Skeletal muscle tissue (tissue), 4 donors: ENCODE results near the gene NELFA. TPM values are rescaled to one million over a fixed set of nuclear protein-coding genes. Genes with fewer than 3 reads are reported as not detected.
"Not testable (repeated sequence)": the region's sequence is repeated elsewhere in the genome, so short reads cannot be mapped to it uniquely, and the experiment has no call there.

Source experiments
- H3K27ac ChIP-seq: one replicate; pipeline ENCODE4 v1.7.0; 2013; ENCODE audit warnings: mild to moderate bottlenecking, low read depth, low read length, inconsistent platforms
- H3K27me3 ChIP-seq, 3 donors: one replicate each; pipeline ENCODE4 v1.7.0; 2013; ENCODE audit warnings: low read length in 3 of 3; ENCODE audit not compliant: control insufficient read depth in 3 of 3, insufficient read depth in 3 of 3
- H3K36me3 ChIP-seq, 3 donors: one replicate each; pipeline ENCODE4 v1.7.0; 2013; ENCODE audit warnings: low read length in 3 of 3; ENCODE audit not compliant: control insufficient read depth in 3 of 3, insufficient read depth in 3 of 3
- H3K4me1 ChIP-seq, 3 donors: one replicate each; pipeline ENCODE4 v1.7.0; 2013; ENCODE audit warnings: low read length in 3 of 3, mild to moderate bottlenecking in 3 of 3; ENCODE audit not compliant: control insufficient read depth in 3 of 3, insufficient read depth in 3 of 3
- H3K4me3 ChIP-seq, 3 donors: one replicate each; pipeline ENCODE4 v1.7.0; 2013; ENCODE audit warnings: low read length in 3 of 3
- H3K9ac ChIP-seq, 3 donors: one replicate each; pipeline ENCODE4 v1.7.0; 2013; ENCODE audit warnings: low read length in 3 of 3, mild to moderate bottlenecking in 3 of 3, moderate library complexity in 2 of 3, low read depth in 1 of 3
- H3K9me3 ChIP-seq, 3 donors: one replicate each; pipeline ENCODE4 v1.7.0; 2013; ENCODE audit warnings: low read length in 3 of 3; ENCODE audit not compliant: control insufficient read depth in 3 of 3
- total RNA-seq: library from RNA; depleted of rRNA; stranded (reverse); fragments of >200 nt; gene quantifications from one replicate; pipeline ENCODE4 v1.2.3, GENCODE V29; 2014
- donor health status: Osteomylitis.

NELFA gene
- total RNA-seq, 1 donor from 2014 or later = 15.1 TPM

DNA sequence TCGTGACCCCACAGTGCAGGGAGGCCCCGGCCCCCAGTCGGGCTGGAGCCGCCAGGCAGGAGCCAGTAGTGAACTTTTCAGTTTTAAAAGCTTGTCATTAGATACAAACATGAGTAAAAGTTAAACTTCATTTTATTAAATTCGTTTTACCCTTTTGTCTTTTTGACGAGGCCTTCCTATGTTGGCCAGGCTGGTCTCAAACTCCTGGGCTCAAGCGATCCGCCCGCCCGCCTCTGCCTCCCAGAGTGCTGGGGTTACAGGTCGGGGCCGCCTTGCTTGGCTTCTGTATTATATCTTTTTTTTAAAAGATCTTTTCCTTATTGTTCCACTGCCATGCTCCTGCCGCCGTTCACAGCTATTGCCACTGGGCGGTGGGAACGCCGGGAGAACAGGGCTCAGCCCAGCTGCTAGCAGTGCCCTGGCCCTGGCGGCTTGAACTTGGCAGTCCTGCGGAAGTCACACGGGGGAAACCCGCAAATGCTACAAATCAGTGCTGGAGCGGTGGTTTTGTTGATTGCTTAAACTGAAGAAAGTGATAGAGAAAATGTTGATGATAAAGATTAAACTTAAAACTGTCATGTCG is 968 bp upstream of the NELFA start:
- Histone ChIP-seq H3K27me3 (no peaks in the 10 kb centered on the region), H3K4me3 (peak overlapping the region; percentile 93 to 100 (median 100)), H3K9me3 (no peaks in the 10 kb centered on the region), H3K4me1 (peaks cover 11 to 24% (median 17%) of the 10 kb centered on the region in 3 donors), H3K27ac (peak overlapping the region; percentile 97), H3K36me3 (peaks cover 0 to 7% (median 6%) of the 10 kb centered on the region in 3 donors), H3K9ac (peak overlapping the region; percentile 95 to 99 (median 98))

DNA sequence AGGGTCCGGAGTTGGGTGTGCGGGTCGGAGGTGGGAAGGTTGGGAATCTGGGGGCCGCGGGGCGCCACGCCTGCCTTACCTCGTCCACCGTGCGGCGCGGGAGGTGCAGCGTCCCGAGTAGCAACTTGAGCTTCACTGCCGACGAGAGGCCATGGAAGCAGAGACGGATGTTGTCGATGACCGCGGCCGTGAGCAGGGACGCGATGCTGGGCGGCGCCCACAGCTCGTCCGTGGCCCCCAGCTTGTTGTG is 178 bp downstream of the NELFA start:
- Histone ChIP-seq H3K27me3 (no peaks in the 10 kb centered on the region), H3K4me3 (peak overlapping the region; percentile 93 to 100 (median 100)), H3K9ac (peak overlapping the region; percentile 95 to 99 (median 98)), H3K9me3 (no peaks in the 10 kb centered on the region), H3K4me1 (peaks cover 11 to 24% (median 17%) of the 10 kb centered on the region in 3 donors), H3K27ac (peak overlapping the region; percentile 97), H3K36me3 (peaks cover 0 to 10% (median 7%) of the 10 kb centered on the region in 3 donors)

- peaks cover 0 to 14% (median 7%) of the 10 kb centered on the region in 3 donors for H3K36me3 ChIP-seq
- peak overlapping the region; percentile 97 for H3K27ac ChIP-seq
- peaks cover 11 to 24% (median 17%) of the 10 kb centered on the region in 3 donors for H3K4me1 ChIP-seq
- peak overlapping the region; percentile 93 to 100 (median 100) for H3K4me3 ChIP-seq
- H3K27me3 ChIP-seq = no peaks in the 10 kb centered on the region
- H3K9ac ChIP-seq = peak overlapping the region; percentile 95 to 99 (median 98)
- no peaks in the 10 kb centered on the region for H3K9me3 ChIP-seq
These were observed 737 bp downstream of the NELFA start for GRCh38 chr4:2007804-2008670.

DNA sequence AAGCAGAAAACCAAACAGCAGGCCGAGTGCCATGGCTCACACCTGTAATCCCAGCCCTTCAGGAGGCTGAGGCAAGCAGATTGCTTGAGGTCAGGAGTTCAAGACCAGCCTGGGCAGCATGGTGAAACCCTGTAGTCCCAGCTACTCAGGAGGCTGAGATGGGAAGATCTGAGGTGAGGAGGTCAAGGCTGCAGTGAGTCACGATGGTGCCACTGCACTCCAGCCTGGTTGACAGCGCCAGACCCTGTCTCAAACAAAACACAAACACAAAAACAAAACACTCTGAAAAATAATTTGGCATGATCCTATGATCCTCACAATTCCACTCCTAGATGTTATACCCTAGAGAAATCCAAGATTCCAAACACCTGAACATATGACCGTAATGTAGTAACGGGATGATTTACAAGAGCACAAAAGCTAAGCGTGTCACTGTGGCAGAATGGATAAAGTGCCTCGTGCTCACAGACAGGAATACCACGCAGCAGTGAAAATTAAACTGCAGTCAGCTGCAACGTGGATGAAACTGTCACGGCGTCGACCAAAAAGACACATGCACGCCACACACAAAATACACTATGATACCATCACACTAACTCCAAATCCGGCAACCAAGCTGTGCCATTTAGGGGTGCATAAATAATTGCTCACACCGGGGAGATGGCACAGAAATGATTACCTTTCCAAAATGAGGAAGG is 1.7 kb downstream of the NELFA start:
- peaks cover 11 to 24% (median 17%) of the 10 kb centered on the region in 3 donors for H3K4me1 ChIP-seq
- peak overlapping the region; percentile 93 to 100 (median 100) for H3K4me3 ChIP-seq
- peaks cover 0 to 14% (median 7%) of the 10 kb centered on the region in 3 donors for H3K36me3 ChIP-seq
- no peak overlapping the region for H3K27ac ChIP-seq
- H3K9me3 ChIP-seq = no peaks in the 10 kb centered on the region
- H3K9ac ChIP-seq = peak overlapping the region in 2 of 3 donors; percentile 51 to 81
- H3K27me3 ChIP-seq = no peaks in the 10 kb centered on the region

DNA sequence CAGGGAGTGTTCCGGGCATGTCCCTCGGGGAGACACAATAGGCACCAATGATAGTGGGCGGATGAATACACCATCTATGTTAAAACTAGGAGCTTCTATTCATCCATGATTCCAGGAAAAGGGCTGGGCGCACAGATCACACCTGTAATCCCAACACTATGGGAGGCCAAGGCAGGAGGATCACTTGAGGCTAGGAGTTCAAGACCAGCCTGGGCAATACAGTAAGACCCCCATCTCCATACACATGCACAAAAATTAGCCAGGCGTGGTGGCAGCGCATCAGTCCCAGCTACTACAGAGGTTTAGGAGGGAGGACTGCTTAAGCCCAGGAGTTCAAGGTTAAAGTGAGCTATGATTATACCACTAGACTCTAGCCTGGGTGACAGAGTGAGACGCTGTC is 2.4 kb downstream of the NELFA start:
- Histone ChIP-seq H3K4me1 (peaks cover 11 to 24% (median 17%) of the 10 kb centered on the region in 3 donors), H3K9ac (no peak overlapping the region), H3K9me3 (no peaks in the 10 kb centered on the region), H3K27ac (no peak overlapping the region), H3K27me3 (no peaks in the 10 kb centered on the region), H3K36me3 (peaks cover 0 to 14% (median 7%) of the 10 kb centered on the region in 3 donors), H3K4me3 (no peak overlapping the region)

DNA sequence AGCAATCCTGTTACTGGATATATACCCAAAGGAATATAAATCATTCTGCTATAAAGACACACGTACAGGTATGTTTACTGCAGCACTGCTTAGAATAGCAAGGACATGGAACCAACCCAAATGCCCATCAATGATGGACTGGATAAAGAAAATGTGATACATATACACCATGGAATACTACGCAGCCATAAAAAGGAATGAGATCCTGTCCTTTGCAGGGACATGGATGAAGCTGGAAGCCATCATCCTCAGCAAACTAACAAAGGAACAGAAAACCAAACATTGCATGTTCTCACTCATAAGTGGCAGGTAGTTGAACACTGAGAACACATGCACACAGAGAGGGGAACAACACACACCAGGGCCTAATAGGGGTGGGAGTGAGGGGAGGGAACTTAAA is 5.4 kb downstream of the NELFA start:
- H3K27ac ChIP-seq, H3K27me3 ChIP-seq, H3K9me3 ChIP-seq, H3K4me3 ChIP-seq, H3K9ac ChIP-seq: not testable (repeated sequence)
- Histone ChIP-seq H3K4me1 (peaks cover 11 to 18% (median 11%) of the 10 kb centered on the region in 3 donors), H3K36me3 (peaks cover 0 to 14% (median 7%) of the 10 kb centered on the region in 3 donors)

- not testable (repeated sequence) for H3K36me3 ChIP-seq, H3K4me3 ChIP-seq, H3K27me3 ChIP-seq, H3K9me3 ChIP-seq, H3K4me1 ChIP-seq, H3K27ac ChIP-seq, H3K9ac ChIP-seq
These were observed 9.5 kb downstream of the NELFA start for GRCh38 chr4:1999308-1999707.

- no peaks in the 10 kb centered on the region for H3K9me3 ChIP-seq
- H3K27ac ChIP-seq = no peak overlapping the region
- H3K9ac ChIP-seq = no peak overlapping the region
- no peak overlapping the region for H3K4me3 ChIP-seq
- H3K27me3 ChIP-seq = no peaks in the 10 kb centered on the region
- peaks cover 0 to 8% (median 6%) of the 10 kb centered on the region in 3 donors for H3K4me1 ChIP-seq
- H3K36me3 ChIP-seq = peaks cover 0 to 3% (median 0%) of the 10 kb centered on the region in 3 donors
These were observed 10.5 kb downstream of the NELFA start for GRCh38 chr4:1998296-1998695.

GRCh38 chr4:1997712-1998111 is 11.1 kb downstream of the NELFA start:
- no peak overlapping the region for H3K27ac ChIP-seq
- H3K9ac ChIP-seq = no peak overlapping the region
- H3K4me3 ChIP-seq = no peak overlapping the region
- H3K27me3 ChIP-seq = no peaks in the 10 kb centered on the region
- H3K36me3 ChIP-seq = peaks cover 0 to 2% (median 0%) of the 10 kb centered on the region in 3 donors
- peaks cover 0 to 8% (median 6%) of the 10 kb centered on the region in 3 donors for H3K4me1 ChIP-seq
- H3K9me3 ChIP-seq = no peaks in the 10 kb centered on the region
